Activated CD4-positive, CD25-positive, alpha-beta regulatory T cell treated with anti-CD3 and anti-CD28 coated beads, Interleukin-2, amount 50 U/mL, for 16 hours (primary cell): ENCODE measurements around the gene ADAMTS2.
A peak's percentile ranks its signal among the peaks of the same experiment; 100 is the strongest.

Experiments
- DNase-seq: peaks from one replicate; pipeline ENCODE4 v3.0.0-alpha.2; 2020; ENCODE audit warnings: low read depth, low spot score

Gene ADAMTS2

GRCh38 chr5:179177711-179178575 lies 167.3 kb downstream of the ADAMTS2 start:
- no peak for DNase-seq

GRCh38 chr5:179176571-179177230 lies 168.6 kb downstream of the ADAMTS2 start:
- no peak for DNase-seq

GRCh38 chr5:179176166-179176565 lies 169.1 kb downstream of the ADAMTS2 start:
- no peak for DNase-seq

GRCh38 chr5:179171816-179172745 lies 173.2 kb downstream of the ADAMTS2 start:
- no peak for DNase-seq

- DNase-seq: no peak
Measured at GRCh38 chr5:179171251-179171815, 173.9 kb downstream of the ADAMTS2 start.

GRCh38 chr5:179170606-179171005 lies 174.7 kb downstream of the ADAMTS2 start:
- no peak for DNase-seq

GRCh38 chr5:179169836-179170235 lies 175.4 kb downstream of the ADAMTS2 start:
- DNase-seq: no peak

- no peak for DNase-seq
Measured at GRCh38 chr5:179168664-179169063, 176.6 kb downstream of the ADAMTS2 start.

- DNase-seq: no peak
Measured at GRCh38 chr5:179167871-179168451, 177.3 kb downstream of the ADAMTS2 start.

- peak; percentile 28 for DNase-seq
Measured at GRCh38 chr5:179166886-179167841, 178.1 kb downstream of the ADAMTS2 start.

GRCh38 chr5:179166171-179166885 lies 178.9 kb downstream of the ADAMTS2 start:
- no peak for DNase-seq

GRCh38 chr5:179165421-179166170 lies 179.7 kb downstream of the ADAMTS2 start:
- DNase-seq: no peak

GRCh38 chr5:179164331-179165311 lies 180.6 kb downstream of the ADAMTS2 start:
- no peak for DNase-seq

GRCh38 chr5:179163236-179164155 lies 181.8 kb downstream of the ADAMTS2 start:
- DNase-seq: no peak

GRCh38 chr5:179162351-179163235 lies 182.7 kb downstream of the ADAMTS2 start:
- no peak for DNase-seq
